AG09309 (cell line): ENCODE data around the gene MDGA2.

Source experiments
- DNase-seq: peaks from one replicate; pipeline ENCODE4 v3.0.0-alpha.2; 2010; ENCODE audit warnings: low read depth
- H3K4me3 ChIP-seq: 2 replicates; pipeline ENCODE4 v1.5.1; 2011; ENCODE audit warnings: mild to moderate bottlenecking, low read depth, low read length, moderate library complexity; ENCODE audit not compliant: control insufficient read depth
- CTCF ChIP-seq: IDR thresholded peaks from 2 replicates; pipeline ENCODE4 v1.5.1; 2011; ENCODE audit warnings: mild to moderate bottlenecking, low read depth, low read length, inconsistent platforms; ENCODE audit not compliant: insufficient read depth, control insufficient read depth; ENCODE audit errors: missing control alignments

MDGA2 gene

GRCh38 chr14:47595552-47595951, 79.9 kb downstream of the MDGA2 start:
- H3K4me3 ChIP-seq = no peak overlapping the region
- no peak for DNase-seq
- no peak for TF ChIP-seq CTCF

GRCh38 chr14:47590767-47591495, 84.5 kb downstream of the MDGA2 start:
- TF ChIP-seq CTCF = no peak
- no peak overlapping the region for H3K4me3 ChIP-seq
- DNase-seq = no peak

- no peak for DNase-seq
- no peak for TF ChIP-seq CTCF
- no peak overlapping the region for H3K4me3 ChIP-seq
These were observed 90.0 kb downstream of the MDGA2 start for GRCh38 chr14:47585447-47585846.

- no peak for DNase-seq
- H3K4me3 ChIP-seq = no peak overlapping the region
- TF ChIP-seq CTCF = no peak
These were observed 108.1 kb downstream of the MDGA2 start for GRCh38 chr14:47567273-47567672.

- no peak for DNase-seq
- TF ChIP-seq CTCF = no peak
These were observed 117.5 kb downstream of the MDGA2 start for GRCh38 chr14:47557894-47558293.

GRCh38 chr14:47555333-47555732, 120.1 kb downstream of the MDGA2 start:
- no peak for DNase-seq
- no peak overlapping the region for H3K4me3 ChIP-seq
- no peak for TF ChIP-seq CTCF

More at GRCh38 chr14:47557894-47558293, 117.5 kb downstream of the MDGA2 start:
- no peak overlapping the region for H3K4me3 ChIP-seq

GRCh38 chr14:47549886-47550285, 125.5 kb downstream of the MDGA2 start:
- DNase-seq = no peak
- no peak for TF ChIP-seq CTCF
- no peak overlapping the region for H3K4me3 ChIP-seq
